Measurements from ENCODE around the gene CDH4. TPM values are rescaled to one million over a fixed set of nuclear protein-coding genes. Genes with fewer than 3 reads are reported as not detected.

The CDH4 gene
- polyA plus RNA-seq, 1 donor (not counting 4 experiments of a cell fraction or from before 2014, with no cell fraction given): 2.2 TPM

GRCh38 chr20:61691978-61692377 is 439.9 kb downstream of the CDH4 start:
- no peak for DNase-seq (ENCODE audit: low read depth, low spot score)
- peaks cover 9% of the 10 kb centered on the region for H3K27me3 ChIP-seq (ENCODE audit: control insufficient read depth, extremely low read depth, insufficient read depth, low read length)
- dilution Hi-C loops (cut with MboI; ENCODE audit: extremely low pct_ligation_motif_present, low sequenced_read_pairs): no loop called here
- no peaks in the 10 kb centered on the region for H3K4me1 ChIP-seq (ENCODE audit: control insufficient read depth, extremely low read depth, insufficient read depth, low read length)
- H3K79me2 ChIP-seq (ENCODE audit: control insufficient read depth, insufficient read depth, low read length): no peaks in the 10 kb centered on the region
- H3K4me2 ChIP-seq (ENCODE audit: control insufficient read depth, extremely low read depth, insufficient read depth, low read depth, low read length): no peak overlapping the region
- TF ChIP-seq, protein P1, sequence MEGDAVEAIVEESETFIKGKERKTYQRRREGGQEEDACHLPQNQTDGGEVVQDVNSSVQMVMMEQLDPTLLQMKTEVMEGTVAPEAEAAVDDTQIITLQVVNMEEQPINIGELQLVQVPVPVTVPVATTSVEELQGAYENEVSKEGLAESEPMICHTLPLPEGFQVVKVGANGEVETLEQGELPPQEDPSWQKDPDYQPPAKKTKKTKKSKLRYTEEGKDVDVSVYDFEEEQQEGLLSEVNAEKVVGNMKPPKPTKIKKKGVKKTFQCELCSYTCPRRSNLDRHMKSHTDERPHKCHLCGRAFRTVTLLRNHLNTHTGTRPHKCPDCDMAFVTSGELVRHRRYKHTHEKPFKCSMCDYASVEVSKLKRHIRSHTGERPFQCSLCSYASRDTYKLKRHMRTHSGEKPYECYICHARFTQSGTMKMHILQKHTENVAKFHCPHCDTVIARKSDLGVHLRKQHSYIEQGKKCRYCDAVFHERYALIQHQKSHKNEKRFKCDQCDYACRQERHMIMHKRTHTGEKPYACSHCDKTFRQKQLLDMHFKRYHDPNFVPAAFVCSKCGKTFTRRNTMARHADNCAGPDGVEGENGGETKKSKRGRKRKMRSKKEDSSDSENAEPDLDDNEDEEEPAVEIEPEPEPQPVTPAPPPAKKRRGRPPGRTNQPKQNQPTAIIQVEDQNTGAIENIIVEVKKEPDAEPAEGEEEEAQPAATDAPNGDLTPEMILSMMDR (optimal IDR thresholded peaks at IDR 0.05 in 1 of 3, IDR thresholded peaks at IDR 0.05 in 1 of 3, conservative IDR thresholded peaks at IDR 0.05 in 1 of 3; ENCODE audit: extremely low read depth in 1 of 3, insufficient read depth in 2 of 3, low read length in 3 of 3): no peak
- TF ChIP-seq EZH2 (IDR thresholded peaks at IDR 0.05; ENCODE audit: low read length): no peak
- no peak overlapping the region for H3K27ac ChIP-seq (ENCODE audit: control insufficient read depth, insufficient read depth, low read length)
- H4K20me1 ChIP-seq (ENCODE audit: control insufficient read depth, extremely low read depth, insufficient read depth, low read length): peaks cover 3% of the 10 kb centered on the region
- H3K36me3 ChIP-seq (ENCODE audit: control insufficient read depth in 2 of 2, extremely low read depth in 1 of 2, insufficient read depth in 2 of 2, low read length in 2 of 2): no peaks in the 10 kb centered on the region
- no peak overlapping the region for H3K4me3 ChIP-seq (ENCODE audit: control insufficient read depth in 2 of 3, extremely low read depth in 1 of 3, insufficient read depth in 2 of 3, low read depth in 1 of 3, low read length in 3 of 3)
- no peak overlapping the region for H2AFZ ChIP-seq (ENCODE audit: control insufficient read depth, low read length)
- no peaks in the 10 kb centered on the region for H3K9me3 ChIP-seq (ENCODE audit: control insufficient read depth, low read depth, low read length)
- no peaks in the 10 kb centered on the region for H3K9me1 ChIP-seq (ENCODE audit: control insufficient read depth, extremely low read depth, insufficient read depth, low read length)
- H3K9ac ChIP-seq (ENCODE audit: control insufficient read depth, extremely low read depth, insufficient read depth, low read length): no peak overlapping the region
- FAIRE-seq: no peak

GRCh38 chr20:61692479-61692878 is 440.4 kb downstream of the CDH4 start:
- Histone ChIP-seq H3K4me2 (ENCODE audit: control insufficient read depth, extremely low read depth, insufficient read depth, low read depth, low read length) (no peak overlapping the region), H2AFZ (ENCODE audit: control insufficient read depth, low read length) (no peak overlapping the region), H3K27ac (ENCODE audit: control insufficient read depth, insufficient read depth, low read length) (no peak overlapping the region), H3K36me3 (ENCODE audit: control insufficient read depth in 2 of 2, extremely low read depth in 1 of 2, insufficient read depth in 2 of 2, low read length in 2 of 2) (no peaks in the 10 kb centered on the region), H3K9ac (ENCODE audit: control insufficient read depth, extremely low read depth, insufficient read depth, low read length) (no peak overlapping the region), H4K20me1 (ENCODE audit: control insufficient read depth, extremely low read depth, insufficient read depth, low read length) (peaks cover 3% of the 10 kb centered on the region), H3K9me1 (ENCODE audit: control insufficient read depth, extremely low read depth, insufficient read depth, low read length) (no peaks in the 10 kb centered on the region), H3K79me2 (ENCODE audit: control insufficient read depth, insufficient read depth, low read length) (no peaks in the 10 kb centered on the region), H3K4me1 (ENCODE audit: control insufficient read depth, extremely low read depth, insufficient read depth, low read length) (no peaks in the 10 kb centered on the region), H3K4me3 (ENCODE audit: control insufficient read depth in 2 of 3, extremely low read depth in 1 of 3, insufficient read depth in 2 of 3, low read depth in 1 of 3, low read length in 3 of 3) (no peak overlapping the region), H3K9me3 (ENCODE audit: control insufficient read depth, low read depth, low read length) (no peaks in the 10 kb centered on the region), H3K27me3 (ENCODE audit: control insufficient read depth, extremely low read depth, insufficient read depth, low read length) (peaks cover 9% of the 10 kb centered on the region)
- dilution Hi-C loops (cut with MboI; ENCODE audit: extremely low pct_ligation_motif_present, low sequenced_read_pairs): no loop called here
- DNase-seq (ENCODE audit: low read depth, low spot score): no peak
- TF ChIP-seq, protein P1 (optimal IDR thresholded peaks at IDR 0.05 in 1 of 3, IDR thresholded peaks at IDR 0.05 in 1 of 3, conservative IDR thresholded peaks at IDR 0.05 in 1 of 3; ENCODE audit: extremely low read depth in 1 of 3, insufficient read depth in 2 of 3, low read length in 3 of 3): no peak
- TF ChIP-seq EZH2 (IDR thresholded peaks at IDR 0.05; ENCODE audit: low read length): no peak
- FAIRE-seq: no peak

Measured in keratinocyte (primary cell).